GM18519 (cell line): ENCODE data around the gene DNPH1.
A peak's percentile ranks its signal among the peaks of the same experiment; 100 is the strongest.

Experiments
- ATAC-seq: cut with Tn5 transposase; IDR thresholded peaks from one replicate; pipeline ENCODE4 v1.9.1; 2021; ENCODE audit warnings: mild to moderate bottlenecking, moderate library complexity; ENCODE audit not compliant: unreplicated experiment, low FRiP score

DNPH1 gene

GRCh38 chr6:43228951-43229802 lies at the start of gene DNPH1:
Gene DNPH1, minus strand, starts transcription at chr6:43229481. Its CDS starts 25 bp downstream, at chr6:43229456.
- peak; percentile 58 for ATAC-seq

GRCh38 chr6:43278524-43279078 lies 49.3 kb upstream of the DNPH1 start:
- ATAC-seq = no peak

GRCh38 chr6:43277643-43278523 lies 48.6 kb upstream of the DNPH1 start:
- ATAC-seq = no peak

GRCh38 chr6:43277306-43277642 lies 48.0 kb upstream of the DNPH1 start:
- no peak for ATAC-seq

- no peak for ATAC-seq
Observed at GRCh38 chr6:43276577-43277305, 47.5 kb upstream of the DNPH1 start.

GRCh38 chr6:43275801-43276576 lies 46.7 kb upstream of the DNPH1 start:
- no peak for ATAC-seq

- ATAC-seq = no peak
Observed at GRCh38 chr6:43274916-43275597, 45.8 kb upstream of the DNPH1 start.

GRCh38 chr6:43274127-43274915 lies 45.0 kb upstream of the DNPH1 start:
- ATAC-seq = no peak

GRCh38 chr6:43273707-43274106 lies 44.4 kb upstream of the DNPH1 start:
- ATAC-seq = no peak

- ATAC-seq = no peak
Observed at GRCh38 chr6:43271944-43272343, 42.7 kb upstream of the DNPH1 start.

- no peak for ATAC-seq
Observed at GRCh38 chr6:43271103-43271815, 42.0 kb upstream of the DNPH1 start.

- ATAC-seq = no peak
Observed at GRCh38 chr6:43269273-43270007, 40.2 kb upstream of the DNPH1 start.

- no peak for ATAC-seq
Observed at GRCh38 chr6:43268782-43269272, 39.5 kb upstream of the DNPH1 start.

GRCh38 chr6:43268355-43268700 lies 39.0 kb upstream of the DNPH1 start:
- no peak for ATAC-seq

GRCh38 chr6:43267619-43268354 lies 38.5 kb upstream of the DNPH1 start:
- no peak for ATAC-seq

- no peak for ATAC-seq
Observed at GRCh38 chr6:43265564-43265963, 36.3 kb upstream of the DNPH1 start.
